HuH-7.5 (cell line): ENCODE data around the gene MAP4K4.

Source experiments
- DNase-seq: peaks from one replicate; pipeline ENCODE4 v3.0.0; 2011; ENCODE audit warnings: low spot score

Gene MAP4K4

GRCh38 chr2:101870444-101870843, 172.9 kb downstream of the MAP4K4 start:
- no peak for DNase-seq

- no peak for DNase-seq
These were observed 174.0 kb downstream of the MAP4K4 start for GRCh38 chr2:101871480-101871879.

- no peak for DNase-seq
These were observed 175.0 kb downstream of the MAP4K4 start for GRCh38 chr2:101872480-101872879.

DNA sequence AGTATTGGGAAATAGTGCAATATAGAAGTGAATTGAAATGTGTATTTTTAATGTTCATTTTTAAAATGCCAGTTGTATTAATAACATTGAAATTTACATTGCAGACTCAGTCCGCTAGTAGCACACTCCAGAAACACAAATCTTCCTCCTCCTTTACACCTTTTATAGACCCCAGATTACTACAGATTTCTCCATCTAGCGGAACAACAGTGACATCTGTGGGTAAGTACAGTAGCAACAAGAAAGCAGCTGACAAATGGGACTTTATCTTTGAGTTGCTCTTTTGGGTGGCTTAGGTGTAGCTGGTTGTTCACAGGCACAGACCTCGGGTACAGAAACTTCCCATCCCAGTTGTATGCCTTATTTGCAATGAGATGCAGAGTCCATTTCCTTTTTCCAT, 176.0 kb downstream of the MAP4K4 start:
- DNase-seq: peak; percentile 13

GRCh38 chr2:101874069-101874468, 176.6 kb downstream of the MAP4K4 start:
- no peak for DNase-seq

GRCh38 chr2:101879466-101879865, 182.0 kb downstream of the MAP4K4 start:
- no peak for DNase-seq

DNA sequence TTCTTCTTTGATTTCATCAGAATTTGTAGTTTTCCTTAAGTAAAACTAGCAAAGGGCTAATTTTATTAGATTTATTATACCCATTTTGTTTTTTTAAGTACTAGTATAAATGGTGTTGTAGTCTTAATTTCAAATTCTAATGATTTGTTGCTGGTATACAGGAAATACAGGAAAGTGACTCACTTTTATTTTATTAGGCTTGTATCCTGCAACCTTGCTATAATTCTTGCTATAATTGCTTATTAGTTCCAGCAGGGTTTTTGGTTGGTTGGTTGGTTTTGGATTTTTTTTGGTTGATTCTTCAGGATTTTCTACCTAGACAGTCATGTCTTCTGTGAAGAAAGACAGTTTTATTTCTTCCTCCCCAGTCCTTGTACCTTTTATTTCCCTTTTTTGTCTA, 183.6 kb downstream of the MAP4K4 start:
- DNase-seq: no peak

- no peak for DNase-seq
These were observed 185.3 kb downstream of the MAP4K4 start for GRCh38 chr2:101882769-101883307.

GRCh38 chr2:101883860-101884259, 186.4 kb downstream of the MAP4K4 start:
- no peak for DNase-seq

DNA sequence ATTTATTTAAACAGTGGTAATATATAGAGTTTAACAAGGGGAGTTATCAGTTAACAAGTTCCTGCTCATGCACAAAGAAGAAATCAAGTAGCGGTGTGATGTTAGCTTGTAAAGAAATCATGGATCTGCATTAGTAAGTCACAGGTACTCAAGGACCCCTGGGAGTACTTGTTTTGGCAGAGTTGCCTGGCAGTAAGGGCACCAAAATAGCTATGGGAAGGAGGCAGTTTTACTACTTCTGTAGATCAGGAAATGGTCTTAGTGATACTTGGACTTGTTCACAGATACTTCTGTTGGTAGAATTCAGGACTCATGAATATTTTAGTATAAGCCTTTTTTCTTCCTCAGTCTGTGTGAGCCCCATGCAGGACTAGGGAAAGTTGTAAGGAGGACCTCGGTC, 186.9 kb downstream of the MAP4K4 start:
- DNase-seq: no peak

GRCh38 chr2:101887328-101887727, 189.8 kb downstream of the MAP4K4 start:
- DNase-seq: no peak

- no peak for DNase-seq
These were observed 192.1 kb downstream of the MAP4K4 start for GRCh38 chr2:101889460-101890098.

- DNase-seq: no peak
These were observed 194.9 kb downstream of the MAP4K4 start for GRCh38 chr2:101892377-101892776.

DNA sequence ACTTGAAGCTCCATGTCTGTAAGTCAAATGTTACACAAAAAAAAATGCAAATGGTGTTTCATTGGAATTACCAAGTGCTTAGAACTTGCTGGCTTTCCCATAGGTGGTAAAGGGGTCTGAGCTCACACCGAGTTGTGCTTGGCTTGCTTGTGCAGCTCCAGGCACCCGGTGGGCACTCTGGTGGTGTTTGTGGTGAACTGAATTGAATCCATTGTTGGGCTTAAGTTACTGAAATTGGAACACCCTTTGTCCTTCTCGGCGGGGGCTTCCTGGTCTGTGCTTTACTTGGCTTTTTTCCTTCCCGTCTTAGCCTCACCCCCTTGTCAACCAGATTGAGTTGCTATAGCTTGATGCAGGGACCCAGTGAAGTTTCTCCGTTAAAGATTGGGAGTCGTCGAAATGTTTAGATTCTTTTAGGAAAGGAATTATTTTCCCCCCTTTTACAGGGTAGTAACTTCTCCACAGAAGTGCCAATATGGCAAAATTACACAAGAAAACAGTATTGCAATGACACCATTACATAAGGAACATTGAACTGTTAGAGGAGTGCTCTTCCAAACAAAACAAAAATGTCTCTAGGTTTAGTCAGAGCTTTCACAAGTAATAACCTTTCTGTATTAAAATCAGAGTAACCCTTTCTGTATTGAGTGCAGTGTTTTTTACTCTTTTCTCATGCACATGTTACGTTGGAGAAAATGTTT, 196.3 kb downstream of the MAP4K4 start:
- DNase-seq: no peak

DNA sequence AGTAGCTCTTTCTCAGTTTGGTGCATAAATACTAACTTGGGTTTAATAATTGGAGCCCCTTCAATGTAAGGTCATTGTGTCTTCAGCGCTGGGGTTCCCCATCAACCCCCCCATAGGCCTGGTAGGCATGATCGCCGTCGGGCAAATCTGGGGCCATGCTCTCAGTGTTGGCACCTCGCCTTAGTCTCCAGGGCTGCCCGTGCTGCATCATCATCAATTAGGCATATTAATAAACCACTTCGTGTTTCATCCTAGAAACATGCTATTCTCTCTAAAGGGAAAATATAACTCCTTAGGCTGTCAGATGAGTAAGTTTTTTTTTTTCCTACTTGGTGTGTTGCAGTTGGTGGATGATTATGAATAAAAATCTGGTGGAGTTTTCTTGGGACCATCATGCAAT, 197.5 kb downstream of the MAP4K4 start:
- DNase-seq: no peak

- no peak for DNase-seq
These were observed 198.4 kb downstream of the MAP4K4 start for GRCh38 chr2:101895819-101896322.

- DNase-seq: no peak
These were observed 199.8 kb downstream of the MAP4K4 start for GRCh38 chr2:101897301-101897700.

DNA sequence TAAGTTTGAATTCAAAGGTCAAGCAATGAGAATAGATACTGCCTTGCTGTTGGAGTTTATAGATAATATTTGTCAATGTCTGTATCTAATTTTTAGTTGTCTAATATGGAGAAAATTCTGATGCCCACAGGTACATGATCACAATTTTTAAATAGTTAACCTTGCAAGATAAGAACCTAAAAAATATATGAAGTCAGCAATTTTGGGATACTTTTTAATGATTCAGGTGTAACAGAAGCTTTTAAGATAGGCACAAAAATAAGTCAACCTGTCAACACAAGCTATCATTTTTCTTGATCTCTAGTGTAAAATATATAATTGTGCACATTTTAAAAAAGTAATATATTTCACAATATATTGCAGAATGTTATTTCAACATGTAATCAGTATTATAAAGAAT, 201.8 kb downstream of the MAP4K4 start:
- DNase-seq: no peak

DNA sequence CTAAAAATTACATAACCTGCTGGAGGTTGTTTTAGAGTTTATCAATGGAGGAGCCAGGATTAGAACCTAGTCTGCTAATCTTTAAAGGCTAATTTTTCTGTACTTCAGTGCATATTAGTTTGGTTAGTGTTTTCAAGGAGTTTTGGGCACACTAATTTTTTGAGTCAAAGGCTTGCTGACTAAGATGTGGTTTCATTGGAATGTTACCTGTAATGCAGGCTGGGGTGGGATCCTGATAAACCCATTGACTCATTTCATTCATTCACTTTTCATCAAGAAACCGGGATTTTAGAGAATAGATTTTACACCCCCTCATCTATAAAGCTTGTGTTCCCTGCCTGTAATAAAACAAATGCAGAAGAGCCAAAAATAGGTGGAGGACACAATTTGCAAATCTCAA, 202.4 kb downstream of the MAP4K4 start:
- no peak for DNase-seq

GRCh38 chr2:101900375-101900774, 202.9 kb downstream of the MAP4K4 start:
- DNase-seq: no peak

- DNase-seq: no peak
These were observed 203.7 kb downstream of the MAP4K4 start for GRCh38 chr2:101901241-101901640.

GRCh38 chr2:101902169-101902568, 204.7 kb downstream of the MAP4K4 start:
- no peak for DNase-seq

GRCh38 chr2:101904916-101905315, 207.4 kb downstream of the MAP4K4 start:
- DNase-seq: no peak
